Right lobe of liver (tissue), 6 donors: ENCODE measurements around the gene KCTD7. TPM values are rescaled to one million over a fixed set of nuclear protein-coding genes. Genes with fewer than 3 reads are reported as not detected.
"Not testable (repeated sequence)": the region's sequence is repeated elsewhere in the genome, so short reads cannot be mapped to it uniquely, and the experiment has no call there.

Experiments used
- ATAC-seq, 4 donors: fragments of 200-7000 bp; cut with Tn5 transposase; one replicate each; pipeline ENCODE4 v1.9.1; 2020; ENCODE audit warnings: mild to moderate bottlenecking in 4 of 4, moderate library complexity in 4 of 4
- DNase-seq, 3 donors: peaks; one replicate each; pipeline ENCODE4 v3.0.0-alpha.2; 2020
- H3K27ac ChIP-seq, 3 donors: fragments of 200-600 bp; one replicate each; pipeline ENCODE4 v1.8.0; 2022
- H3K27me3 ChIP-seq, 2 donors: fragments of 200-600 bp; one replicate each; pipeline ENCODE4 v1.8.0; 2022
- H3K36me3 ChIP-seq, 4 donors: fragments of 200-600 bp; sonication (generic) in 1 of 4; one replicate each; pipeline versions ENCODE4 v1.5.1 to v1.8.0; 2017 to 2022; ENCODE audit warnings: control low read depth in 1 of 4
- H3K4me1 ChIP-seq, 4 donors: fragments of 200-600 bp; sonication (generic) in 1 of 4; one replicate each; pipeline versions ENCODE4 v1.5.1 to v1.8.0; 2017 to 2022; ENCODE audit warnings: control low read depth in 1 of 4
- H3K4me3 ChIP-seq, 3 donors: fragments of 200-600 bp; one replicate each; pipeline ENCODE4 v1.8.0; 2022
- H3K9me3 ChIP-seq, 4 donors: fragments of 200-600 bp; sonication (generic) in 1 of 4; one replicate each; pipeline versions ENCODE4 v1.5.1 to v1.8.0; 2017 to 2022; ENCODE audit warnings: control low read depth in 1 of 4
- CTCF ChIP-seq, 4 donors: fragments of 200-600 bp in 3 of 4; fragments of 450-650 bp in 1 of 4; IDR thresholded peaks; one replicate each; pipeline versions ENCODE4 v1.5.1 to v1.8.0; 2016 to 2022; ENCODE audit warnings: antibody characterized with exemption in 4 of 4, mild to moderate bottlenecking in 2 of 4
- POLR2A ChIP-seq: fragments of 450-650 bp; IDR thresholded peaks from one replicate; pipeline ENCODE4 v1.6.1; 2017; ENCODE audit warnings: antibody characterized with exemption, mild to moderate bottlenecking
- WGBS: methylation state at CpG from one replicate; pipeline ENCODE4 v1.1.6; 2018; ENCODE audit warnings: low coverage, low lambda C conversion rate; ENCODE audit not compliant: insufficient coverage; ENCODE audit errors: missing lambda C conversion rate; 5-methylcytosine and 5-hydroxymethylcytosine counted together
- intact Hi-C, 2 donors: fragments of 100-400 bp; cut with DNase I; formaldehyde crosslinking; loops; one replicate each; pipeline versions ENCODE4 v1.11.2 to v1.14.1; 2022
- total RNA-seq, 6 experiments: library from RNA; depleted of rRNA in 2 of 6; stranded (reverse); fragments of >200 nt in 2 of 6; fragmentation: NEBNext Ultra II Directional in 3 of 6; extraction: Animal tissue kit (Norgen Biotek cat#: 25700) in 3 of 6; gene quantifications; one replicate each; pipeline versions ENCODE4 v1.1.0 to v1.2.4, GENCODE V29; 2016 to 2023
- donor health status: DM: no; HTN: yes; CAD: no.
- donor health status: DM: no; HTN: no; CAD: no.
- donor health status: DM: no; HTN: no; CAD: no.
- donor health status: DM: no; HTN: yes; CAD: no.
- donor health status: DM: no; HTN: yes; CAD: no.

Gene KCTD7
- total RNA-seq, 6 experiments from 2014 or later: 1.4 to 5.7 (median 3.9) TPM

DNA sequence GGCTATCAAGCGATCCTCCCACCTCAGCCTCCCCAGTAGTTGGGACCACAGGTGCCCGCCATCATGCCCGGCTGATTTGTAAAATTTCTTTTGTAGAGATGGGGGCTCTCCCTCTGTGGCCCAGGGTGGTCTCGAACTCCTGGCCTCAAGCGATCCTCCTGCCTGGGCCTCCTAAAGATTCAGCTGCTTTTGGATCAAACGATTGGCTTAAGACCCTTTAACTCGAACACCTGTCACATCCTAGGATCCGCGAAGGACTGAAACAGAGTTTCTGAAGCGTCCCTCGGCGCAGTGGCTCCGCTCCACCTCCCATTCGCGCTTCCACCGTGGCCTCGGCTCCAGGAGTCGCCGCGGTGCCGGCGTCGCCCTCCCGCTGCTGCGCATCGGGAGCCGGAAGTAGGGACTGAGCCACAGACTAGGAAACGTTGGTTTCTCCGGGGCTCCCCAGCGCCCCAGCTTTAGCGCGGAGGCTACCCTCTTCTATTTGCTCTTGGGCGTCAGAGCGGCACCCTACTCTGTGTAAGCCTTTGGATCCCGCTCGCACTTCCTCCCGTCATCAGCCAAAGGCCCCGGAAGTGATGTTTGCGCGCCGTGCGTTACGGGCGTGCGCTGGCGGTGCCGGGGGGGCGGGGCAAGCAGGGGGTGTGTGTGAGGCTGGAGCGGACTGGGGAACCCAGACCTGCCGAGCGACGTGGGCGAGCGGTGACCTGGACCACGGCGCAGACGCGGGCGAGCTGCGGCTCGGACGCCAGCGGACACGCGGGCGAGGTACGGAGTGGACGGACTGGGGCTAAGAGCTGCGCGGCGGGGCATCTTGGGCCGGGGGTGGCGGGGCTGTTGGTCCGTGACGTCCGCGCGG is 53.0 kb downstream of the KCTD7 start:
- Histone ChIP-seq H3K9me3 (no peaks in the 10 kb centered on the region), H3K27ac (peak overlapping the region; percentile 94 to 96 (median 94)), H3K4me1 (peaks cover 0 to 14% (median 0%) of the 10 kb centered on the region in 4 donors), H3K27me3 (no peaks in the 10 kb centered on the region), H3K36me3 (no peaks in the 10 kb centered on the region), H3K4me3 (peak overlapping the region; percentile 91 to 94 (median 92))
- peak; percentile 98 to 99 (median 98) for DNase-seq
- 6% methylated on average over 27 of the region's 78 CpGs for WGBS
- intact Hi-C loops: no loop called here
- TF ChIP-seq POLR2A (peak; percentile 96), CTCF (IDR thresholded peaks at IDR 0.05) (no peak)
- peak; percentile 97 to 99 (median 98) for ATAC-seq

DNA sequence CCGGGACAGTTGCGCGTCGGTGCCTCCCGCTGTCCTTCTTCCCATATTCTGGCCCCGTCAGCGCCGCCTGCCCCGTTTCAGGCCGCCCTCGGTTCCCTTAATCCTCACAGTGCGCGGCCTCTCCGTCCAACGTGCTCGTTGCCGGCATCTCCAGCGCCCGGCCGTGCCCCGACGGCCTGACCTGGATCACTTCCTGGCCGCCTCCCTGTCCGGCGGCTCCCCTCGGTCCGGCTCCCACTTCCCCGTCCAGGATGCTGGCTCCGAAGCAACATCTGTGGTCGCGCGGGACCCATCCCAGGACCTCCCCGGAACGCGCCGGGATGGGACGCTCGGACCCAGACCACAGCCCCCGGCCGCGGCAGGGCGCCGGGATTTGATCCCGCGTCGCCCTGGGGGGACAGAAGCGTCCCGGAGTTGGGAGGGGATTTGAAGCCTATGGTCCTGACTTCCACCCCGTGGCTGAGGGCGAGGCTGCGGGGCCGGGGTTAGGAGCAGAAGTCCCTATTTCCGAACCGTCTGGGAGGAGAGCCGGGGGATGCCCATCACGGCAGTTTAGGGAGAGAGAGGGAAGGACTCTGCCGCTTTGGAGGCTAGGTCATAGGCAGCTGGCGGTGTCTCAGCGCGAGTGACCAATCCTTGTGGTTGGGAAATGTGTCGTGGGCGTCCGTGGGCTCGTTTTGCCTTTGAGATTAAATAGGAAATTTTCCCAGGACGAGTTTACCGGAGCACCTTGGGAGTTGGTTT is 53.8 kb downstream of the KCTD7 start:
- intact Hi-C loops: no loop called here
- TF ChIP-seq POLR2A: no peak
- no peak for TF ChIP-seq CTCF (IDR thresholded peaks at IDR 0.05)
- H3K4me1 ChIP-seq: peaks cover 0 to 14% (median 0%) of the 10 kb centered on the region in 4 donors
- 2% methylated on average over 26 of the region's 66 CpGs for WGBS
- H3K27ac ChIP-seq: peak overlapping the region; percentile 94 to 96 (median 94)
- ATAC-seq (peak; percentile 4 to 49 (median 44)), DNase-seq (peak in 2 of 3 donors; percentile 40 to 50)
- no peaks in the 10 kb centered on the region for H3K36me3 ChIP-seq
- H3K4me3 ChIP-seq: peak overlapping the region; percentile 91 to 94 (median 92)
- no peaks in the 10 kb centered on the region for H3K9me3 ChIP-seq
- H3K27me3 ChIP-seq: no peaks in the 10 kb centered on the region

DNA sequence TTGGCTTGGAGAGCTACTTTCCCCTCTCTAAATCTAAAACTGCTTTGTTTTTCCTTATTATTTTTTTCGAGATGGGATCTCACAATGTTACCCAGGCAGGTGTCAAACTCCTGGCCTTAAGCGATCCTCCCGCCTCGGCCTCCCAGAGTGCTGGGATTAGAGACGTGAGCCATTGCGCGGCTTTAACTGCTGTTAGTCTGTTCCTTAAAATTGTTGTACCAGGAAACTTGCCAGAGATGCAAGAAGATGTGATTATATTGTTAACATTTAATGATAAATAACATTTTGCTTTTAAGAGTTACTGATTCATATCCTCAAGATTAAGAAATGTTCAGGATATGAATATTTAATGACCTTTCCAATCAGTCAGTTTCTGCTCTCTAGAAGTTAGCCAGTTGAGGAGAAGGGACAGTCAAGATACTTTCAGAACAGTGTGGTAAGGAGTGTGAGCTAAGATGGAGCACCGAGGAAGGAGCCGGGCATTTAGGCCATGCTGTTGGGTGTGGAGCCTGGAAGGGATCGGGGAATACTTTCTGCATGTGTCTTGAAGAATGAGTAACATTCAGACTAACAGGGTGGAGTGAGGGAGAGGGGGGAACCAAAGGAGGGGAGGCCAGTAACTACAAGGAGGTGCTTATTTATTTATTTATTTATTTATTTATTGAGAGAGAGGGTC is 54.6 kb downstream of the KCTD7 start:
- WGBS: 83% methylated on average over 9 of the region's 10 CpGs

GRCh38 chr7:66683770-66684123 is 55.1 kb downstream of the KCTD7 start:
- Histone ChIP-seq H3K4me1 (peaks cover 0 to 14% (median 0%) of the 10 kb centered on the region in 4 donors), H3K27ac (peak overlapping the region in 1 of 3 donors; percentile 11), H3K9me3 (no peaks in the 10 kb centered on the region), H3K4me3 (no peak overlapping the region), H3K36me3 (no peaks in the 10 kb centered on the region), H3K27me3 (no peaks in the 10 kb centered on the region)
- ATAC-seq (no peak), DNase-seq (peak in 1 of 3 donors; percentile 33)
- WGBS: 85% methylated on average over 5 of the region's 9 CpGs
- intact Hi-C loops: no loop called here
- no peak for TF ChIP-seq CTCF (IDR thresholded peaks at IDR 0.05)
- no peak for TF ChIP-seq POLR2A

More for the DNA sequence above, 54.6 kb downstream of the KCTD7 start:
- H3K36me3 ChIP-seq, ATAC-seq, H3K27me3 ChIP-seq, intact Hi-C loops, H3K9me3 ChIP-seq: not testable (repeated sequence)
- peak in 1 of 3 donors; percentile 19 for DNase-seq
- Histone ChIP-seq H3K4me1 (peaks cover 0 to 14% (median 0%) of the 10 kb centered on the region in 4 donors), H3K4me3 (peak overlapping the region in 2 of 3 donors; percentile 91 to 92), H3K27ac (peak overlapping the region in 2 of 3 donors; percentile 94 to 96)

- H3K4me3 ChIP-seq, DNase-seq, H3K27me3 ChIP-seq, ATAC-seq, H3K27ac ChIP-seq, intact Hi-C loops, H3K9me3 ChIP-seq, H3K36me3 ChIP-seq: not testable (repeated sequence)
- 58% methylated on average over 2 of the region's 4 CpGs for WGBS
- peaks cover 0 to 13% (median 0%) of the 10 kb centered on the region in 4 donors for H3K4me1 ChIP-seq
Measured at GRCh38 chr7:66685663-66686062, 57.0 kb downstream of the KCTD7 start.
